ENCODE data around the gene TPPP3. TPM values are rescaled to one million over a fixed set of nuclear protein-coding genes. Genes with fewer than 3 reads are reported as not detected.

TPPP3 gene
- total and polyA plus RNA-seq, 2 donors (not counting 1 experiment from before 2014, with no cell fraction given), result 0.31 TPM; not detected in 1

- Histone ChIP-seq H4K20me1 (ENCODE audit: control insufficient read depth, insufficient read depth, low read length, poor library complexity, severe bottlenecking) (no peaks in the 10 kb centered on the region), H3K9ac (ENCODE audit: low read length) (peak overlapping the region; percentile 45), H2AFZ (ENCODE audit: insufficient read depth, low read depth, low read length, poor library complexity, severe bottlenecking) (peak overlapping the region; percentile 73), H3K27ac (ENCODE audit: low read length in 2 of 2) (no peak overlapping the region), H3K4me2 (replicated peaks; ENCODE audit: low read depth, low read length, poor library complexity, severe bottlenecking) (peak overlapping the region; percentile 85), H3K27me3 (replicated peaks in 1 of 4; ENCODE audit: control extremely low read depth in 1 of 4, control insufficient read depth in 3 of 4, insufficient read depth in 4 of 4, low read length in 3 of 4) (peaks cover 0 to 44% (median 31%) of the 10 kb centered on the region in 4 experiments), H3K36me3 (replicated peaks in 1 of 2; ENCODE audit: control extremely low read depth in 1 of 2, control insufficient read depth in 1 of 2, extremely low read depth in 1 of 2, insufficient read depth in 2 of 2, low read length in 1 of 2) (no peaks in the 10 kb centered on the region), H3K4me1 (ENCODE audit: control insufficient read depth in 2 of 2, insufficient read depth in 2 of 2, low read length in 2 of 2) (peaks cover 35 to 36% of the 10 kb centered on the region in 2 donors), H3K4me3 (ENCODE audit: control extremely low read depth in 1 of 5, extremely low read depth in 1 of 5, insufficient read depth in 1 of 5, low read depth in 2 of 5, low read length in 4 of 5) (peak overlapping the region in 3 of 5 experiments; percentile 12 to 39 (median 21)), H3K79me2 (ENCODE audit: control insufficient read depth, insufficient read depth, low read length) (no peaks in the 10 kb centered on the region), H3K9me3 (ENCODE audit: control extremely low read depth in 1 of 3, control insufficient read depth in 2 of 3, insufficient read depth in 1 of 3, low read length in 2 of 3) (peaks cover 0 to 18% (median 0%) of the 10 kb centered on the region in 3 donors)
- intact Hi-C loops (cut with micrococcal nuclease), result loop anchor here (2.0 to 10.0 kb wide), 2 partner anchors 23 to 49 kb away; partner anchors contain the start of gene ZDHHC1
- CTCF ChIA-PET, result interaction anchor here (1.0 kb wide), 1 partner anchor 45 kb away, joined by 3 read pairs; no protein-coding TSS in a partner anchor
- WGBS (ENCODE audit: insufficient coverage), result 11% methylated on average over 19 of the region's 20 CpGs
- DNase-seq, result peak; percentile 55
- H3K4me1 Mint-ChIP-seq, result peaks cover 26% of the 10 kb centered on the region
- H3K27ac Mint-ChIP-seq, result no peak overlapping the region
- H3K4me3 Mint-ChIP-seq, result peak overlapping the region; percentile 85
- no peak for TF ChIP-seq CTCF (IDR thresholded peaks at IDR 0.05)
- no peak for TF ChIP-seq EZH2 (IDR thresholded peaks at IDR 0.05; ENCODE audit: borderline replicate concordance, insufficient read depth, low read depth, low read length, poor library complexity, severe bottlenecking)
- ATAC-seq (ENCODE audit: low read depth), result no peak
- peaks cover 34% of the 10 kb centered on the region for H3K27me3 Mint-ChIP-seq
- no peaks in the 10 kb centered on the region for H3K9me3 Mint-ChIP-seq (ENCODE audit: insufficient read depth)
- POLR2A ChIA-PET, result interaction anchor here (0.7 kb wide), 2 partner anchors 10 to 239 kb away, joined by 3 read pairs; no protein-coding TSS in a partner anchor
Observed at GRCh38 chr16:67393788-67394154, 473 bp upstream of the TPPP3 start.

GRCh38 chr16:67392301-67393059 lies 818 bp downstream of the TPPP3 start:
- Histone ChIP-seq H3K27me3 (replicated peaks in 1 of 4; ENCODE audit: control extremely low read depth in 1 of 4, control insufficient read depth in 3 of 4, insufficient read depth in 4 of 4, low read length in 3 of 4) (peaks cover 0 to 42% (median 31%) of the 10 kb centered on the region in 4 experiments), H3K9me3 (ENCODE audit: control extremely low read depth in 1 of 3, control insufficient read depth in 2 of 3, insufficient read depth in 1 of 3, low read length in 2 of 3) (peaks cover 0 to 18% (median 0%) of the 10 kb centered on the region in 3 donors), H3K27ac (ENCODE audit: low read length in 2 of 2) (no peak overlapping the region), H3K4me2 (replicated peaks; ENCODE audit: low read depth, low read length, poor library complexity, severe bottlenecking) (no peak overlapping the region), H3K4me1 (ENCODE audit: control insufficient read depth in 2 of 2, insufficient read depth in 2 of 2, low read length in 2 of 2) (peaks cover 35 to 36% of the 10 kb centered on the region in 2 donors), H3K9ac (ENCODE audit: low read length) (no peak overlapping the region), H2AFZ (ENCODE audit: insufficient read depth, low read depth, low read length, poor library complexity, severe bottlenecking) (no peak overlapping the region), H3K4me3 (ENCODE audit: control extremely low read depth in 1 of 5, extremely low read depth in 1 of 5, insufficient read depth in 1 of 5, low read depth in 2 of 5, low read length in 4 of 5) (no peak overlapping the region), H3K36me3 (replicated peaks in 1 of 2; ENCODE audit: control extremely low read depth in 1 of 2, control insufficient read depth in 1 of 2, extremely low read depth in 1 of 2, insufficient read depth in 2 of 2, low read length in 1 of 2) (no peaks in the 10 kb centered on the region), H3K79me2 (ENCODE audit: control insufficient read depth, insufficient read depth, low read length) (no peaks in the 10 kb centered on the region), H4K20me1 (ENCODE audit: control insufficient read depth, insufficient read depth, low read length, poor library complexity, severe bottlenecking) (no peaks in the 10 kb centered on the region)
- Mint-ChIP-seq H3K27me3 (peaks cover 36% of the 10 kb centered on the region), H3K27ac (no peak overlapping the region), H3K4me1 (peaks cover 26% of the 10 kb centered on the region), H3K9me3 (ENCODE audit: insufficient read depth) (no peaks in the 10 kb centered on the region), H3K4me3 (peak overlapping the region; percentile 23)
- TF ChIP-seq EZH2 (IDR thresholded peaks at IDR 0.05; ENCODE audit: borderline replicate concordance, insufficient read depth, low read depth, low read length, poor library complexity, severe bottlenecking), result no peak
- 93% methylated on average over 16 of the region's 18 CpGs for WGBS (ENCODE audit: insufficient coverage)
- intact Hi-C loops (cut with micrococcal nuclease), result loop anchor here (10.0 kb wide), 1 partner anchor 48 kb away; no protein-coding TSS in a partner anchor
- DNase-seq (no peak), ATAC-seq (ENCODE audit: low read depth) (no peak)
- ChIA-PET POLR2A (no interaction called here), CTCF (no interaction called here)

Data from B cell (primary cell).